Skin of body (tissue), 2 donors: Measurements from ENCODE around the gene TMEM178B. TPM values are rescaled to one million over a fixed set of nuclear protein-coding genes. Genes with fewer than 3 reads are reported as not detected.
"Not testable (repeated sequence)": the region's sequence is repeated elsewhere in the genome, so short reads cannot be mapped to it uniquely, and the experiment has no call there.

Experiments
- DNase-seq: peaks from one replicate; lab custom pipeline; 2025; lab: John Stamatoyannopoulos, UW
- total RNA-seq: library from RNA; depleted of rRNA; stranded (reverse); fragments of >200 nt; gene quantifications from one replicate; pipeline ENCODE4 v1.2.3, GENCODE V29; 2014

Gene TMEM178B
- total RNA-seq: 0.49 TPM

DNA sequence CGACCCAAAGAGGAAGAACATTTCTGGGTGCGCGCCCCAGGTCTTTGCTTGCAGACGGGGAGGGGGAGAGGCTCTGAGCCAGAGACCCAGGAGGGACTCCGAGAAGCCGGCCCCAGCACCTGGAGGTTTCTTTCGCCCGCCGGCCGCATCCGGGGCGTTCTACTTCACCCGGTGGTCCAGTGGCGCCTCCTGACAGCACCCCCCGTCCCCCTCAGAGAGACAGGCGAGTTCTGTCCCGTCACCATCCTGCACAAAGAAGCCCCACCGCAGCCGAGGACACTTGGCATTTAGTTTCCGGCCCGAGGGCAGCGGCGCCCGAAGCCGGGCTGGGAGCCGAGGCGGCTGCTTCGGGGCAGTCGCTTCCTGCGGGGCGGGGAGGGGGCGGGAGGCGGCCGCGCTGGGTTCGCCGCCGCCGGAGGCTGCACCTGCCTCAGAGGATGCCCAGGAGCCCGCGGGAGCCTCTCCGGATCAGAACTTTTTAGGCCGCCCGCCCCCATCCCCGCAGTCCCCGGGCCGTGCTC lies at the start of gene TMEM178B:
Gene TMEM178B (plus strand): TSS at position 424 of the 521 bp plus-strand sequence.
- no peak for DNase-seq

- DNase-seq: no peak
Observed at GRCh38 chr7:141024668-141025067, 49.2 kb upstream of the TMEM178B start.

GRCh38 chr7:141027043-141027442 lies 46.8 kb upstream of the TMEM178B start:
- no peak for DNase-seq

GRCh38 chr7:141028767-141029166 lies 45.1 kb upstream of the TMEM178B start:
- no peak for DNase-seq

DNA sequence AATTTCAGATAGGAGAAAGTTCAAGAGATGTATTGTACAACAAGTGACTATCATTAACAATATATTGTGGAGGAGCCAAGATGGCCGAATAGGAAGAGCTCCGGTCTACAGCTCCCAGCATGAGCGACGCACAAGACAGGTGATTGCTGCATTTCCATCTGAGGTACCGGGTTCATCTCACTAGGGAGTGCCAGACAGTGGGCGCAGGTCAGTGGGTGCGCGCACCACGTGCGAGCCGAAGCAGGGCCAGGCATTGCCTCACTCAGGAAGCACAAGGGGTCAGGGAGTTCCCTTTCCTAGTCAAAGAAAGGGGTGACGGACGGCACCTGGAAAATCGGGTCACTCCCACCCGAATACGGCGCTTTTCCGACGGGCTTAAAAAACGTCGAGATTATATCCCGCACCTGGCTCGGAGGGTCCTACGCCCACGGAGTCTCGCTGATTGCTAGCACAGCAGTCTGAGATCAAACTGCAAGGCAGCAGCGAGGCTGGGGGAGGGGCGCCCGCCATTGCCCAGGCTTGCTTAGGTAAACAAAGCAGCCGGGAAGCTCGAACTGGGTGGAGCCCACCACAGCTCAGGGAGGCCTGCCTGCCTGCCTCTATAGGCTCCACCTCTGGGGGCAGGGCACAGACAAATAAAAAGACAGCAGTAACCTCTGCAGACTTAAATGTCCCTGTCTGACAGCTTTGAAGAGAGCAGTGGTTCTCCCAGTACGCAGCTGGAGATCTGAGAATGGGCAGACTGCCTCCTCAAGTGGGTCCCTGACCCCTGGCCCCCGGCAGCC lies 41.1 kb upstream of the TMEM178B start:
- DNase-seq: not testable (repeated sequence)

DNA sequence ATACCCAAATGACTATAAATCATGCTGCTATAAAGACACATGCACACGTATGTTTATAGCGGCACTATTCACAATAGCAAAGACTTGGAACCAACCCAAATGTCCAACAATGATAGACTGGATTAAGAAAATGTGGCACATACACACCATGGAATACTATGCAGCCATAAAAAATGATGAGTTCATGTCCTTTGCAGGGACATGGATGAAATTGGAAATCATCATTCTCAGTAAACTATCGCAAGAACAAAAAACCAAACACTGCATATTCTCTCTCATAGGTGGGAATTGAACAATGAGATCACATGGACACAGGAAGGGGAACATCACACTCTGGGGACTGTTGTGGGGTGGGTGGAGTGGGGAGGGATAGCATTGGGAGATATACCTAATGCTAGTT lies 35.8 kb upstream of the TMEM178B start:
- not testable (repeated sequence) for DNase-seq

DNA sequence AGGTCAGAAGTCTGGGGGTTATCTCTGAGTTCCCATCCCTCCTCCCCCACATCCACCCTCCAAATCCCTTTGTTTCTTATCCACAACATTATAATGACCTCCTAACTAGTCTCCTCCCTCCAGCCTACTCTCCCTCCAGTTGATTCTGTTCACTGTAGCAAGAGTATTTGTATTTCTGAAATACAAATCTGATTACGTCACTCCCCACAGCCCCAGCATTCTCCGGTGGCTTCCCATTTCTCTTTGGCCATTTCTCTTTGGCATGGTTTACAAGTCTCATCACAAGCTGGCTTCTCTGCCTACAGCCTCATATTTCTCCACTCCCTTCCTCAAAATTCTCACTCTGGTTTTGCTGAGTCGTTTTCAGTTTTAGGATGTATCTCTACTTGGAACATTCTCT lies 34.5 kb upstream of the TMEM178B start:
- DNase-seq: no peak

- DNase-seq: no peak
Observed at GRCh38 chr7:141042222-141043193, 31.4 kb upstream of the TMEM178B start.

- no peak for DNase-seq
Observed at GRCh38 chr7:141043616-141044015, 30.2 kb upstream of the TMEM178B start.

- DNase-seq: no peak
Observed at GRCh38 chr7:141045126-141045841, 28.6 kb upstream of the TMEM178B start.

GRCh38 chr7:141045842-141046620 lies 27.8 kb upstream of the TMEM178B start:
- DNase-seq: no peak

GRCh38 chr7:141053626-141054025 lies 20.2 kb upstream of the TMEM178B start:
- DNase-seq: no peak

- DNase-seq: no peak
Observed at GRCh38 chr7:141055146-141055545, 18.7 kb upstream of the TMEM178B start.

DNA sequence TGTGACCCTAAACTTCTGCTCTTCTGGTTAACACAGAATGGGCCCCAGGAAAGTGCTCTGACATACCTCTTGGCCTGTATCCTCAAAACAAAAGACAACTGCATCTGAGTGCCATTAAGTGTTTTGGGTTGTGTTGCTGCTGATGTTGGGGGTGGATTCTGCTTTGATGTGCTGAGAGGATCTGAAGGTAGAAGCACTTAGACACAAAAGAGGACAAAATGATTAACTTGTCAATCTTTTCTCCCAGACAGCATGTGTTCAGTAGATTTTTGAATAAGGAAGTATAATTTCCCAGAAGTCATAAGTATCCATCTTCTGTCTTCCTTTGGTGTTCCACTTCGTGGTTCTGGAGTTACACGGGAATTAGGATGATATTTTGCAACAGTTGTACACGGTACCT lies 16.1 kb upstream of the TMEM178B start:
- DNase-seq: no peak

DNA sequence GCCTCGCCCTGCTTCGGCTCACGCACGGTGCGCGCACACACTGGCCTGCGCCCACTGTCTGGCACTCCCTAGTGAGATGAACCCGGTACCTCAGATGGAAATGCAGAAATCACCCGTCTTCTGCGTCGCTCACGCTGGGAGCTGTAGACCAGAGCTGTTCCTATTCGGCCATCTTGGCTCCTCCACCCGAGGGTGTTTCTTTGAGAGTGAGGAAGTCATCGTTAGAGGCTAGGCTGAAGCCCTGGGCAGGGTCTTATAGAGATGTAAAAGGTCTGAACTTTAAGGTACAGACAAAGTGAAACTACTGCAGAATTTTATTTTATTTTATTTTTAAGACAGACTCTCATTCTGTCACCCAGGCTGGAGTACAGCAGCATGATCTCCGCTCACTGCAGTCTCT lies 6.0 kb upstream of the TMEM178B start:
- not testable (repeated sequence) for DNase-seq

- no peak for DNase-seq
Observed at GRCh38 chr7:141071260-141071854, 2.5 kb upstream of the TMEM178B start.

DNA sequence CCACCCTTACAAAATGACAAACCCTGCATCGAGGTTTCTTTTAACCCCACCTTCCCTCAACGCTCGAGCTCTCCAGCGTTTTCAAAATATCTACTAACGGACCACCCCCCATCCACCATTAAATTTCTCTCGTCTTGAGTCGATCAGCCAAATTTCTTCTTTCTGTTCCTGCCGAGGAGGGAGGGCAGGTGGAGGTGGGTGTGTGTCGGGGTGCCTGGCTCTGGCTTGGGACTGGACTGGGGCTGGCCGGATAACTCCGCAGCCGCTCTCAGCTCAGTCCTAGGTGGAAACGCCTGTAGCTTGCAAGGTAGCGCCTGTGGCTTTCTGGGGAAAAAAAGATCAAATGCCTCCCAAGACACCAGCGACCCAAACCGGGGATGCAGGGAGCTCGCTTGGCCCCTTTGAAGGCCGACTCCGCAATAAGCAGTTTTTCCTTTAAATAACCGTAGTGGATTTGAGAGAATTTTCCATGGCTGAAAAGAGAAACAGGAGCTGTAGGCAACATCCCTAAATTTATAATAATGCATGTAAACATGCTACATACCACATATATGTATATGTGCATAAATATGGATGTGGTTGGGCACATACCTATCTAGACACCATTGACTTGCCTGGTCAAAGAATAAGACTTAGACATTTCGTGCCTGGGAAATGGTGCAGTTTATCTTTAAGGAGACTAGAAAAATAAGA lies 1.9 kb upstream of the TMEM178B start:
- DNase-seq: no peak

- DNase-seq: peak; percentile 48
Observed at GRCh38 chr7:141072548-141073172, 1.2 kb upstream of the TMEM178B start.

GRCh38 chr7:141073173-141073640 lies 657 bp upstream of the TMEM178B start:
- no peak for DNase-seq
